Endometrial microvascular endothelial cells (primary cell): ENCODE data around the gene PTPN2. TPM values are rescaled to one million over a fixed set of nuclear protein-coding genes. Genes with fewer than 3 reads are reported as not detected.
"Not testable (repeated sequence)": the region's sequence is repeated elsewhere in the genome, so short reads cannot be mapped to it uniquely, and the experiment has no call there.

Experiments used
- in situ Hi-C: cut with HindIII; loops from 2 replicates; pipeline ENCODE4 v1.10.0; 2017; ENCODE audit warnings: low sequenced_read_pairs, low pct_unique_long_range_greater_than_20kb; ENCODE audit errors: inconsistent ontology term
- total RNA-seq: library from RNA; depleted of rRNA; stranded (reverse); fragments of >200 nt; gene quantifications from one replicate; pipeline ENCODE4 v1.2.3, GENCODE V29; 2015; ENCODE audit errors: inconsistent ontology term

The PTPN2 gene
- total RNA-seq, 1 donor from 2014 or later = 27.9 TPM

DNA sequence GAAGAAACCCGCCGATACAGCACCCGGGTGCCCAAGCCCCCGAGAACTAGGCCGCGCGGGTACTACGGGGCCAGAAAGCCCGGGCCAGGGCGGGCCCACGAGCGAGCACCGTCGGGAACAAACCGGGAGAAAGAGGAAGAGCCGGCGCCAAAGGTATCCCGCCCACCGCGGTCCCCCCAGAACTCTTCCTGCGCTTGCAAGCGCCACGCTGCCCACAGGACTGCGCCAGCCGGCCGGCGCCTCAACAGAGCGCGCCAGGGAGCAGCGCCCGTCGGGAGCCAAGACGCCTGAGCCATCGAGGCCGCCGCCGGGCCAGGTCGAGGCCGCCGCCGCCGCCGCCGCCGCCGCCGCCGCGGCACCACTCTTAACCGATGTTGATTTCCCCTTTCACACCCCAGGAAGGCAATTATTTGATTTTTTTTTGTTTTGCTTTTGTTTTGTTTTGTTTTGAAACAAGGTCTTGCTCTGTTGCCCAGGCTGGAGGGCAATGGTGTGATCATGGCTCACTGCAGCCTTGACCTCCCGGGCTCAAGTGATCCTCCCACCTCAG lies 12.8 kb upstream of the PTPN2 start:
- in situ Hi-C loops = not testable (repeated sequence)

GRCh38 chr18:12895626-12896025 lies 11.6 kb upstream of the PTPN2 start:
- in situ Hi-C loops = no loop called here

GRCh38 chr18:12895014-12895413 lies 11.0 kb upstream of the PTPN2 start:
- in situ Hi-C loops = no loop called here

GRCh38 chr18:12891561-12891960 lies 7.5 kb upstream of the PTPN2 start:
- in situ Hi-C loops = no loop called here

DNA sequence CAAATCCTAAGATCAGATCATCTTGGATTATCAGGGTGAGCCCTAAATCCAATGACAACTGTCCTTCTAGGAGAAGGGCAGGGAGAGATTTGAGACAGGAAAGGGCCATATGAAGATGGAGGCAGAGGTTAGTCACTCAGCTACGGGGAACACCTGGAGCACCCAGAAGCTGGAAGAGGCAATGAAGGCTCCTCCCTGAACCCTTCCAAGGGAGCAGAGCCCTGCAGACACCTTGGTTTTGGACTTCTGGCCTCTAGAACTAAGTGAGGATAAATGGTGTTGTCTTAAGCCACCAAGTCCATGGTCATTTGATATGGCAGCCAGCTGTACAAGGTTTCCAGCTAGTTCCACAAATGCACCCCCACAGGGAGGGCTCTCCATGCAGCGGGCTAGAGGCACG lies 6.9 kb upstream of the PTPN2 start:
- in situ Hi-C loops = no loop called here

DNA sequence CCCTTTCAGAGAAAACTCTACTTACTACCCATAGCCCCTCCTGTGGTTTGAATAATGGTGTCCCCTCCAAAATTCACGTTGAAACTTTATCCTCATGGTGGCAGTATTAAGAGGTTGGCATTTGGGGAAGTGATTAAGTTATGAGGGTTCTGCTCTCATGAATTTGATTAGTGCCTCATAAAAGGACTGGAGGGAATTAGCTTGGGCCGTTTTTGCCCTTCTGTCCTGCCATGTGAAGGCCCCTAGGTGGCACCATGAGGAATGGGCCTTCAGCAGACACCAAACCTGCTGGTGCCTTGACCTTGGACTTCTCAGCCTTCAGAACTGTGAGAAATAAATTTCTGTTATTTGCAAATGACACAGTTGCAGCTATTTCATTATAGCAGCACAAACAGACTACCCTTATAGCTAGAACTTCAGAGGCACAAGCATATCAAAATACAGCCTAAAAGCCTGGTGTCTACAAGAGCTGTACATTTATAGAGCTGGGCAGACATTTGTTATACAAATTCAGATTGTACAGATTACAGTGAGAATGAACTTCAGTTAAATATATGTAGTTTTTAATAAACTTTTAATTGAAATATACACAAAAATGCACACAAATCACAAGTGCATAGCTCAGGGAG lies 2.6 kb upstream of the PTPN2 start:
- in situ Hi-C loops = no loop called here

- in situ Hi-C loops = no loop called here
These were observed 1.5 kb upstream of the PTPN2 start for GRCh38 chr18:12885500-12885899.

DNA sequence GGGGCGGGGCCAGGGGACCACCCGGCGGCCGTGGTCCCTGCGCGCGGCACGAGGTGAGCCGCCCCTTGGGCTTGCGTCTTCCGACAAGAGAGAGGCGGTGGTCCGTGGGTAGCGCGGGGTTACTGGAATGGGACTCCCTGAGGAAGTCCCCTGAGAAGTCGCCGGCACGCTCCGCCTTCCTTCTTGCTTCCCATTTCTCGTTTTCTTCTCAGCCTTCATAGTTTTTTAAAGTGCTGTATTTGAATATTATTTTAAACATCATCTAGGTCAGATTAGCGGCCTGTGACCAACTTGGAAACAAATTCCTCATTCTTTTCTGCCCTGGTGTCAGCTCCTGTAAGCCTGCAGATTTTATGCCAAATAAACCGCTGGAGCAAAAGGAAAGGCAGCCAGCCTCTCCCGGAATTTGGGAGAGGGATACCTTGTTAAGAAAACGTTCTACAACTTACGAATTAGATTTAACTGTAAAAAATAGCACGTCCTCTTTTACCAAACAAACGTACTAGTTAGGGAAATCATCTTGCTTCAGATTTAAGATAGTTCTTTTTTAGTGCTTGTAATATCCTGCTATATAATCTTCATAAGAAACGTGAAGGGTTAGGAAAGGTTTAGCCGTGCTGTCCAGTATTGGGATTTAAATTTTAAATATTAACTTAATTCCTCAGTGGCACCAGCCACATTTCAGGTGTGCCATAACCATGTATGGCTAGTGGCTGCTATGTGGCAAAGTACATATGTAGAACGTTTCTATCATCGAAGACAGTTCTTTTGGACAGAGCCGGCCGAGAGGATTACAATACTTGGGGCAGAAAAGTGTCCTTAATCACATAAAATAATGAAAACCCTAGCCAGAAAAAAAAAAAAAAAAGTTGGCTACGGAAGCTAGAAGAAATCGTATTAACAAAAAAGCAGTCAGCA lies 628 bp upstream of the PTPN2 start:
- in situ Hi-C loops = no loop called here

DNA sequence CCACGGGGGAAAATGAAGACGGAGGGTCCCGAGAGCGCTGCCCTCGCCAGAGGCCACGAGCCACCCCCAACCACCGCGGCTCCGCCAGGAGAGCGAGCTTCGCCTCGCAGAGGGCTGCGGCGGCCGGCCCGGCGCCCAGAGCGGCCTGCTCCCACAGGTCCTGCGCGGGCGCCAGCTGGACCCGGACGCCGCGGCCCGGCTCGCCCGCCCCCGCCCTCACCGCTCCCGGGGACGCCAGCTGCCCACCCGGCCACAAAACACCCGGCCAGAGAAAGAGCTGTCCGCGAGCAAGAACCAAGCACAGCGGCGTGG lies 709 bp downstream of the PTPN2 start:
- in situ Hi-C loops = no loop called here

DNA sequence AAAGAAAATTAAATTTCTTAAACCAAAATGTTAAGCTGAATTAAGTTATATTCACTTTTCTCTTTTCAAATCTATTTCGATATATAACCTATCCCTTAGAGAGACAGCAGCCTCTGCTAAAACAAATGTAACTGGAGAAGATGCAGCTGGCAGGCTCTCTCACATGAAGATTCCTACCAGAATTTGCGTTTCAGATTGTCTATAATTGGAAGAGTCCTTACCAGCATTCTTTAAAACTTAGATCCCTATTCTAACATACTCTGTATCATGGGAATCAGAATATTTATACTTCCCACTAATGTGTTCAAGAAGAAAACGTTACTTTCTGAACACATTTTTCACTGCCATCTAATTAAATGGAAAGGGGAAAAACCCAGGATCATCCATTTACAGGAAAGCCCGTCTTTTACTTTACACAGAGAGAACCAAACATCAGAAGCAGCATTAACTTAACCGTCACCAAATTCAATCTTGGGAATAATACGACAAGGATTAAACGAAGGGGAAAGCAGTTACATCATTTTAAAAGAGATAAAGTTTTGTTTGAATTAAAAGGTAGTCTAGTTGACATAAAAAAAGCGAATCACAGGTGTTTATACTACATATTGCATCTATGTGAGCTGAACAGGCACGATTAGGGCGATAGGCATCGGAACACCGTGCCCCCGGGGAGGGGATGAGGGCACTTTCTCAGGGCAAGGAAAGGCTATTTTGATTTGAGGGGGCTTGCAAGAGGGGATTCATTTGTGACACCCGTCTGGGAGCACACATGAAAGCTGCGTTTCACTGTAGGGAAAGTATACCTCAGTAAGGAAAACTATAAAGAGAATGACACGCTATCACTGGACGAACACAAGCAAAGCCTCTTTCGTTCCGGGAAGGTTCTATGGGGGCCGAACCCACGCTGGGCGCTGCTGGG lies 1.3 kb downstream of the PTPN2 start:
- in situ Hi-C loops = no loop called here

DNA sequence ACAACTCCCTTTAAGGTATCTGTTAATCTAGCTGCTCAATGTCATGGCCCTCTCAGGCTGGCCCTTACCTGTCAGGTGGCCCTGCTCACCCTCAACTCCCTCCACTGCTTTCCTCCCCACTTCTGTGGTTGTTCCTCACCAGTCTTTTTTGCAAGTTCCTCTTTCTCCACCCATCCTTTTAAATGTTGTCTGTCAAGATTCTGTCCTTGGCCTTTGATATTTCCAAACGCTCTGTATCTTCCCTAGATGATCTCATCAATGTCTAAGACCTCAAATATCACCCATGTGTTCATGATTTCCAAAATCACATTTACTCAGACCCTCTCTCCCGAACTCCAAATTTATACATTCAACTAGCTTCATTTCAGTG lies 3.5 kb downstream of the PTPN2 start:
- in situ Hi-C loops = no loop called here

DNA sequence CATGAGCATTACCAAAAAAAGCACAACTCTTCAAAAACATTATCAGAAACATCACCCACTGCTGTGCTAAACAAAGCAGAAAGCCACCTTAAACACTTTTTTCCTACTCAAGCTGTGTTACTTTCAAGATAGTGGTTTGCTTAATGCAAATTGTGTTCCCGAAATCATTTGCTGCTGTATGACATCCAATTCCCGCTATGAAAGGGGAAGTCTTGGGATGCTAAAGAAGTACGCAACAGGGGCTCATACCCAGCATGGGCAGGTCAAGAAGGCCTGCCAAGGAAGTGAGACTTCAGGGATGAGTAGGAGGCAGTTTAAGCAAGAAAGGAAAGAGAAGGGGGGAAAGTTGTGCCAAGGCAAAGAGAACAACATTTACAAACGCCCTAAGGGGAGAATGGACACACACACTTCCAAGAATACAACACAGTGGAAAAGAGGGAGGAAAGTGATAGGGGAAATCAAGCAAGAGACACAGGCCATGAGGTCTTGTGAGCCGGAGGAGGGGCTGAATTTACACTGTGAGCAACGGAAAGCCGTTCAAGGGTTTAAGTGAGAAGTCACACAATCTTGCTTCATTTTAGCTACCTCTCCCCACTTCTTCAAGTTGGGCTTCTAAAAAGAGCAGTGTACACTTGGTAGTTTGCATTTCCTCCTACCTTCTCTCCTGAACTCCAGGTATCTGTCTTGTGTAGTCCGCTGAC lies 4.0 kb downstream of the PTPN2 start:
- in situ Hi-C loops = no loop called here

- in situ Hi-C loops = not testable (repeated sequence)
These were observed 9.0 kb downstream of the PTPN2 start for GRCh38 chr18:12874992-12875391.

- in situ Hi-C loops = not testable (repeated sequence)
These were observed 10.0 kb downstream of the PTPN2 start for GRCh38 chr18:12873961-12874567.

DNA sequence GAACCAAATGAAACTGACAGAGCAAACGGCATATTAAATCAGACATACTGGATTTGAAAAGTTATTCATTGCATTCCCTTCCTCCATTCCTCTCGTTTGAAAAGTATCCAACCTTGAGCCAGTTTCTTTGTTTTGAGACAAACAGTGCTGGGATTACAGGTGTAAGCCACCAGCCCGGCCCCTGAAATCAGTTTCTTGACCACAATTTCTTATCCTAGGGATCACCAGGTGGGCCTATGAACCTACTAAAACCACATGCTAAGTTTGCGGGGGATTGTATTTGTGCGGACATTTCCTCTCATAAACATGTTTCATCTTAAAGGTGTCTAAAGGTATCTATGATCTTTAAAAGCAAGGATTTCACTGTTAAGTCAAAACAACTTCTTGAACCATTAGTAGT lies 11.6 kb downstream of the PTPN2 start:
- in situ Hi-C loops = no loop called here

GRCh38 chr18:12868576-12868975 lies 15.5 kb downstream of the PTPN2 start:
- in situ Hi-C loops = no loop called here

DNA sequence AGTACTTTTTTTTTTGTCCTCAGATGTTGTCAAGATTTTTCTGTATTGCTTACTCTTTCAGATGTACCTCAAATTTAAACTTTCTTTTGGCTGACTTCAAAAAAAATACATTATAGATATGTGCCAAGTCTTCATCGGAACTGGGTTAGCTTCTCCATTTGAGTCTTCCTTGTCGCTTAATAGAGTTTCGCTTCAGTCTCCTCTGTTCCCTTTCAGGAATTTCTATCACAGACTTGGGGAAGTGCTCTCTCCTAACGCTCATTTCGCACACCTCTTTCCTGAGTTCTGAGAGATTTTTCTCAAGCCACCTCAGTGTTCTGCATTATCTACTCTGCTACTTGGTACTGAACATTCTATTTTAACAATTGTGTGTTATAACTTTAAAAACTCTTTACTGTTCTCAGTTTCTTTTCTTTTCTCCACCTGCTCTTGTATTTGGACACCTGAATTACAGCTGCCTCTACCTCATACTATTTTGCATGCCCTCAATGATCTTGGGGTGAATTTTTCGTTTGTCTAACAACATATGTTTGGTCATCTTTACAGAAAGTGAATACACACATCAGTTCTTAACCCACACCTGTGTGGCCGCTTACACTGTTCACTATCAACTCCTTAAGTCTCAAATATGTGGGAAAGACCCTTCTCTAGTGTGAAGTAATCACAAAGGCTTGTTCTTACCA lies 16.5 kb downstream of the PTPN2 start:
- in situ Hi-C loops = no loop called here

DNA sequence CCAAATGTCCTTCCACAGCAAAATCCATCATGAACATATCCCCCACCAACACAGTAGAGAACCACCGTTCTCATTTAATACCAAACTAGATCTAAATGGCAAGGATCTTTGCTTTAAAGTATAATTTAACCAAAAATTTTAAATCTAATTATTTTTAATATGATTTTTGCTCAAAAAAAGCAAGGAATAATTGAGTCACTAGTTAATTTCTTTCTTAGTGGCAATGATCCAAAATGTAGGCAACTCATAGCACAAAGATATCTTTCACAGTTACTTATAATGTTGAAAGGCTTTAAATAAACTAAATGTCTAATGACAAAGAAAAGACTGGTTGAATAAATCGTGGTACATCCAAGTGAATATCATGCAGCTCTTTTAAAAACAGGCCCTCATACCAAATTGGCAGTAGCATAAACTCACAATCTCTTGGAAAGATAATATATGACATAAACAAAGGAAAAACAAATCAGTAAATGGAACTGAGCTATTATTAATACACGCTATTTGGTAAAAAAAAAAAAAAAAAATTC lies 20.3 kb downstream of the PTPN2 start:
- in situ Hi-C loops = no loop called here
